Measurements from ENCODE around the gene FAM120A. TPM values are rescaled to one million over a fixed set of nuclear protein-coding genes. Genes with fewer than 3 reads are reported as not detected.

Gene FAM120A
- total and polyA plus RNA-seq, 2 of the 13 experiments (the other 11 are each of a cell fraction or from before 2014, with no cell fraction given) = 41.3 to 44.4 TPM

DNA sequence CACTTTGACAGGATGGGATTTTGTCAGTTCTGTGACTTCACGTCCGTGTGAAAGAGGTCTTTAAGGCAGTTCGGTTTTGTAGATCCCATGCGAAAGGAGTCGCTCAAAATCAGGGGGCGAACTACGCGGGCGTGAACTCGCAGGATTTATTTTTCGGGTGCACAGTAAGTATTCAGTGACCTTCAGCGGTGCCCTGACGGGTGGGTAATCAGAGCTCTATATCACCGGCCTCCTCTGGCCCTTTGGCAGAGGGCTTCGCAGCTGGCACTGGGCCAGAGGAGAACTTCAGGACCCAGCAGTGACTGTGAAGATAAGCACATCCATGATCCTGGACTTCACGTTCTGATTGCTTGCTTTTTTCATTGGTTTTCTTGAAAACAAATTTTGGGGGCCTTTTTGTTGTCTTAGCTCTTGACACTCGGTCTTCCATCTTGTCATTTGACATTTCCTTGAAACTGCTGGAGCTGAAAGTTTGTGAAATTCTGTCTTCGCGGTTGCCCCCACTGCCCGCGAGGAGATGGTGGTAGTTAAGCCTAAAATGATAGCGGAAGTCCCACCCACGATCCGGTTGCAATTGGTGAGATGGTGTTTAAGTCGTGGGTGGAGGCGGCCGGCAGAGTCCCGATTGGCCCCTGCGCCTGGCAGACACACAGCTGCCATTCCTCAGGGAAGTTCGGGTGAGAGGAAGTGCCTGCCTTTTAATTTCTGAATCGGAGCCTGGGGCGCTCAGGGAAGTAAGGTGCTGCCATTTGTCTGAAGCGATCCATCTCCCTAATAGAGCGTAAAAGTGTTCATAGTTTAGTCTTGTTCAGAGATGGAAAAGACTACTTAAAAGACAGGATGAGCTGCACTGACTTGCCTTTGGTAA, 1.8 kb downstream of the FAM120A start, which contains the start of gene FAM120AOS (continued):
- no peak for TF ChIP-seq TBP (CRISPR knock-in tag; IDR thresholded peaks at IDR 0.05)
- peak; percentile 40 for TF ChIP-seq XRCC5 (optimal IDR thresholded peaks at IDR 0.05; ENCODE audit: low read length)
- peak; percentile 80 for TF ChIP-seq GABPA (IDR thresholded peaks at IDR 0.05; ENCODE audit: low read depth, low read length)
- peak; percentile 96 for TF ChIP-seq GABPA (CRISPR knock-in tag; IDR thresholded peaks at IDR 0.05; ENCODE audit: low read depth)
- peak; percentile 79 for TF ChIP-seq SOX13 (IDR thresholded peaks at IDR 0.05)
- TF ChIP-seq SOX13 (CRISPR knock-in tag; conservative IDR thresholded peaks at IDR 0.05 in 1 of 2, IDR thresholded peaks at IDR 0.05 in 1 of 2) = no peak
- peak; percentile 35; the same call in 1 of the 2 replicates for TF ChIP-seq TARDBP (CRISPR knock-in tag; IDR thresholded peaks at IDR 0.05)
- TF ChIP-seq MXI1 (IDR thresholded peaks at IDR 0.05; ENCODE audit: borderline replicate concordance, low read depth, low read length) = peak; percentile 56; the same call in 1 of the 3 replicates
- TF ChIP-seq TBX2 (CRISPR knock-in tag; IDR thresholded peaks at IDR 0.05; ENCODE audit: borderline replicate concordance) = peak; percentile 16; the same call in 1 of the 2 replicates
- TF ChIP-seq NFIC (IDR thresholded peaks at IDR 0.05; ENCODE audit: low read length) = 0 out of 2 replicates have a peak, but pooled peaks have one; percentile 60
- TF ChIP-seq ZMYM4 (CRISPR knock-in tag; IDR thresholded peaks at IDR 0.05) = peak; percentile 22; the same call in 1 of the 2 replicates
- no peak for TF ChIP-seq RELA (CRISPR knock-in tag; IDR thresholded peaks at IDR 0.05)
- peak; percentile 36; the same call in 1 of the 2 replicates for TF ChIP-seq ZNF709 (CRISPR knock-in tag; IDR thresholded peaks at IDR 0.05)
- TF ChIP-seq HNF4A (CRISPR knock-in tag; IDR thresholded peaks at IDR 0.05) = no peak
- no peak for TF ChIP-seq ZNF264 (CRISPR knock-in tag; IDR thresholded peaks at IDR 0.05)
- peak; percentile 67 for TF ChIP-seq THAP11 (CRISPR knock-in tag; IDR thresholded peaks at IDR 0.05)
- TF ChIP-seq MEF2D (CRISPR knock-in tag; IDR thresholded peaks at IDR 0.05) = 0 out of 2 replicates have a peak, but pooled peaks have one; percentile 7
- TF ChIP-seq, protein P1, sequence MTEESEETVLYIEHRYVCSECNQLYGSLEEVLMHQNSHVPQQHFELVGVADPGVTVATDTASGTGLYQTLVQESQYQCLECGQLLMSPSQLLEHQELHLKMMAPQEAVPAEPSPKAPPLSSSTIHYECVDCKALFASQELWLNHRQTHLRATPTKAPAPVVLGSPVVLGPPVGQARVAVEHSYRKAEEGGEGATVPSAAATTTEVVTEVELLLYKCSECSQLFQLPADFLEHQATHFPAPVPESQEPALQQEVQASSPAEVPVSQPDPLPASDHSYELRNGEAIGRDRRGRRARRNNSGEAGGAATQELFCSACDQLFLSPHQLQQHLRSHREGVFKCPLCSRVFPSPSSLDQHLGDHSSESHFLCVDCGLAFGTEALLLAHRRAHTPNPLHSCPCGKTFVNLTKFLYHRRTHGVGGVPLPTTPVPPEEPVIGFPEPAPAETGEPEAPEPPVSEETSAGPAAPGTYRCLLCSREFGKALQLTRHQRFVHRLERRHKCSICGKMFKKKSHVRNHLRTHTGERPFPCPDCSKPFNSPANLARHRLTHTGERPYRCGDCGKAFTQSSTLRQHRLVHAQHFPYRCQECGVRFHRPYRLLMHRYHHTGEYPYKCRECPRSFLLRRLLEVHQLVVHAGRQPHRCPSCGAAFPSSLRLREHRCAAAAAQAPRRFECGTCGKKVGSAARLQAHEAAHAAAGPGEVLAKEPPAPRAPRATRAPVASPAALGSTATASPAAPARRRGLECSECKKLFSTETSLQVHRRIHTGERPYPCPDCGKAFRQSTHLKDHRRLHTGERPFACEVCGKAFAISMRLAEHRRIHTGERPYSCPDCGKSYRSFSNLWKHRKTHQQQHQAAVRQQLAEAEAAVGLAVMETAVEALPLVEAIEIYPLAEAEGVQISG (CRISPR knock-in tag; IDR thresholded peaks at IDR 0.05) = peak; percentile 23; the same call in 1 of the 2 replicates
- TF ChIP-seq SRSF9 (IDR thresholded peaks at IDR 0.05; ENCODE audit: borderline replicate concordance, insufficient read depth, low read depth, low read length, poor library complexity, severe bottlenecking) = no peak
- peak; percentile 75 for TF ChIP-seq YY1 (IDR thresholded peaks at IDR 0.05; ENCODE audit: insufficient read depth, insufficient replicate concordance, low read depth, low read length)
- 0 out of 2 replicates have a peak, but pooled peaks have one; percentile 40 for TF ChIP-seq ZBTB20 (CRISPR knock-in tag; IDR thresholded peaks at IDR 0.05; ENCODE audit: borderline replicate concordance, low read depth)
- TF ChIP-seq ZNF839 (CRISPR knock-in tag; IDR thresholded peaks at IDR 0.05; ENCODE audit: borderline replicate concordance) = no peak
- TF ChIP-seq KMT2A (CRISPR knock-in tag; IDR thresholded peaks at IDR 0.05) = peak; percentile 97
- no peak for TF ChIP-seq CREB1 (IDR thresholded peaks at IDR 0.05)
- TF ChIP-seq CREB1 (CRISPR knock-in tag; IDR thresholded peaks at IDR 0.05) = peak; percentile 69
- TF ChIP-seq ZNF446 (CRISPR knock-in tag; IDR thresholded peaks at IDR 0.05) = 0 out of 2 replicates have a peak, but pooled peaks have one; percentile 36
- TF ChIP-seq NR2C2 (CRISPR knock-in tag; IDR thresholded peaks at IDR 0.05; ENCODE audit: borderline replicate concordance) = peak; percentile 54
- peak; percentile 89 for TF ChIP-seq ASH2L (IDR thresholded peaks at IDR 0.05; ENCODE audit: insufficient read length, low read depth, low read length)
- peak; percentile 54; the same call in 1 of the 2 replicates for TF ChIP-seq LCORL (IDR thresholded peaks at IDR 0.05)
- TF ChIP-seq LCORL (CRISPR knock-in tag; IDR thresholded peaks at IDR 0.05) = no peak

Measured in HepG2 (cell line).